HG02642 (cell line): ENCODE measurements around the gene IFIT5.
"Not testable (repeated sequence)": the region's sequence is repeated elsewhere in the genome, so short reads cannot be mapped to it uniquely, and the experiment has no call there.

Source experiments
- ATAC-seq: cut with Tn5 transposase; IDR thresholded peaks from one replicate; pipeline ENCODE4 v1.9.1; 2021; ENCODE audit warnings: mild to moderate bottlenecking; ENCODE audit not compliant: unreplicated experiment, poor library complexity

IFIT5 gene

GRCh38 chr10:89426230-89426868 lies 12.0 kb downstream of the IFIT5 start:
- no peak for ATAC-seq

- no peak for ATAC-seq
Observed at GRCh38 chr10:89427629-89428028, 13.3 kb downstream of the IFIT5 start.

- ATAC-seq: no peak
Observed at GRCh38 chr10:89428877-89429276, 14.5 kb downstream of the IFIT5 start.

DNA sequence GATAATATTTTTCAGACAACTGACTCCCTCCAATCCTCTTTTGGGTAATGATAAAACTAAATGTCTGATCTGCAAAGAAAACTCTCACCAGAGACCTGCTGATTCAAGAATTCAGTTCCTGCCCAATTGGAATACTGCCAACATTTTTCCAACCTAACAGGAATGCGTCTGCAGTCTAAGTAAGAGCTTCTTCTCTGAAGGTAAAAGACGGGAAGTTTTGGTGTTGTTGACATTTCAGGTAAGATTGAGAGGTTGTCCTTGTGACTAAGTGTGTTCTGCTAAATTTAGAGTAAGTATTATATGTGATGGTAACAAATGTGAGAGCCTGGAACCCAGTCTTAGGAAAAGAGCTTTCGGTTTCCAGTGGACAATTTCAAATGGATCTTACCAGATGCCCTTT lies 17.6 kb downstream of the IFIT5 start:
- no peak for ATAC-seq

DNA sequence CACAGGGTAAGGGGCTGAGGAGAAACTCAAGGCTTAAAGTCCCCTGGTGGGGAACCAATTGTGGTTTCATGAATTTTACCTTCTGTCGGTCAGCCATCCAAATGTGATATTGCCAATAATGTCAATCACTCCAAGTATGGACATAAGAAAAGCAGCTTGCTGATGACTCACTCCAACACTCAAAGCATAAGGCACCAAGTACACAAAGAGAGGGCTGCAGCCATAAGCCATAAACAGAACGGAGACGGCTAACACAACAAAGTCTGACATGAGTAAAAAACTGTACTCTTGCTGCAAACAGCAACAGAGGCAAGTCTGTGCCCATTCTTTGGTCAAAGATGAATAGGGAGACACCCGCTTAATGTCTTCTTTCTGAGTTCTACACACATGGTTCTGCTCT lies 24.2 kb downstream of the IFIT5 start:
- ATAC-seq: no peak

GRCh38 chr10:89440226-89441009 lies 26.1 kb downstream of the IFIT5 start:
- no peak for ATAC-seq

DNA sequence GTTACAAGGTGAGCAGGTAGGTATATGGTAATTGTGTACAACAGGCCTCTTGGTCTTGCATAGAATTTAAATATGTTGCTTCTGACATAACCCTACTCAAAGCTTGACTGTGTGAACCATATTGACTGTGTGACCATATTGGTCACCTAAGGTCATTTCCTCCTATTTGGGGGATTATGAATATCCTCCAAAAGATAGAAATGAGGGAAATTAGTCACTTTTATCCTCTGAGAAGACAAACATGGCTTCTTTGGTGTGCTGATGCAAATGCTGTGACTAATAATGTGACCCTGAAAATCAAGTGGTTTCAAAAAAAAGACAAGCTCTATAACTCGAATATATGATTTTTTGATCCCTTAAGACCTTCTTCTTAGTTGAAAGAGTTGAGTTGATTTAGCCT lies 27.9 kb downstream of the IFIT5 start:
- no peak for ATAC-seq

DNA sequence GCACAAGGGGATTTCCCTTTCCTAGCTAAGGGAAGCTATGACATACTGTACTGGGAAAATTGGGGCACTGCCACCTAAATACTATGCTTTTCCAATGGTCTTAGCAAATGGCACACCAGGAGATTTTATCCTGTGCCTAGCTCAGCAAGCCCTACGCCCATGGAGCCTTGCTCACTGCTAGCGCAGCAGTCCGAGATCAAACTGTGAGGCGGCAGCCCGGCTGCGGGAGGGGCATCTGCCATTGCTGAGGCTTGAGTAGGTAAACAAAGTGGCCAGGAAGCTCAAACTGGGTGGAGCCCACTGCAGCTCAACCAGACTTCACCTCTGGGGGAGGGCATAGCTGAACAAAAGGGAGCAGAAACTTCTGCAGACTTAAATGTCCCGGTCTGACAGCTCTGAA lies 30.5 kb downstream of the IFIT5 start:
- ATAC-seq: not testable (repeated sequence)

- no peak for ATAC-seq
Observed at GRCh38 chr10:89450901-89451300, 36.5 kb downstream of the IFIT5 start.

- ATAC-seq: no peak
Observed at GRCh38 chr10:89452193-89452592, 37.8 kb downstream of the IFIT5 start.

GRCh38 chr10:89454561-89455347 lies 40.4 kb downstream of the IFIT5 start:
- ATAC-seq: no peak

DNA sequence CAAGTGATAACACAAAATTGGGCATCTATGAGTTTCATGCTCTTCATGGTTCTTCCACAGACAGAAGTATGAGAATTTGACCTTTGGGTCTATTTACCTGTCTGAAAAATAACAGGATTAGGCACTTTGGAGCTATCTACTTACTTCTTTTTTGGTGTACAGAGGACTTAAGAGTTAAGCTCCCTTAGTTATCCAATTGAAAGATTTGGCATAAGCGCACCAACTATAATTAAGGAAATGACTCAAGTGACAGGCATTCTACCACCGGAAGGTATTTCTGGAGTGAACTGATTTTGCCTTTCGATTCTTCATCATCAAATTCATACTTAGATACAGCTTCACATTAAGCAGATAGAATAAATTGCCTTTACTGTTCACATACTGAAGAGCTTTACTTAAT lies 43.9 kb downstream of the IFIT5 start:
- no peak for ATAC-seq

GRCh38 chr10:89458784-89459183 lies 44.4 kb downstream of the IFIT5 start:
- ATAC-seq: no peak

DNA sequence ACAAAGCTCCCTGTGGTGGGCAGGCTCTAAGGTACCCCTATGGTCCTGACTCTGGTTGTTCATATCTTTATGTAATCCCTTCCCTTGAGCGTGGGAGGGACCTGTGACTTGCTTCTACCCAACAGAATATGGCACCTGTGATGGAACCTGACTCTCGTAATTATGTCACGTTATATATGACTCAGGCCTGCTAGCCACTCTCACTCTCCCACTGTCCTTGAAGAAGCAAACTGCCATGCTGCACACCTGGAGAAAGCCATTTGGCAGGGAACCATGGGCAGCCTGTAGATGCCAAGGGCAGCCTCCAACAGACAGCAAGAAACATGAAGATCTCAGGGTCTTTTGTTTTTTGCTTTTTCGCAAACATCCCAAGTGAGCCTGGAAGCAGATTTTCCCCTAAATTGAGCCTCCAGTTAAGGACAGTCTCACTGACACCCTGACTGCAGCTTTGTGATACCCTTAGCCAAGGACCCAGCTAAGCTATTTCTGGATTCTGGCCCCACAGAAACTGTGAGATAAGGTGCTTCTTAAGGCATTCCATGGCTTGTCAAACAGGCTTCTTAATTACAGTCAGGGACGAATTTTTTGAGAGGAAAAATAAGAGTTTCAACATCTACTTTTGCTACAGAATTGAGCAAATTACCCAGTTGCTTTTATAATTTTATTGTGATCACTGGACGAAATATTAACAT lies 49.6 kb downstream of the IFIT5 start:
- no peak for ATAC-seq

- no peak for ATAC-seq
Observed at GRCh38 chr10:89465196-89465595, 50.8 kb downstream of the IFIT5 start.

- no peak for ATAC-seq
Observed at GRCh38 chr10:89466599-89467035, 52.2 kb downstream of the IFIT5 start.

GRCh38 chr10:89468191-89468965 lies 54.0 kb downstream of the IFIT5 start:
- no peak for ATAC-seq

- no peak for ATAC-seq
Observed at GRCh38 chr10:89469517-89469916, 55.1 kb downstream of the IFIT5 start.
